ENCODE results near the gene GK2. TPM values are rescaled to one million over a fixed set of nuclear protein-coding genes. Genes with fewer than 3 reads are reported as not detected.

Gene GK2
- polyA plus RNA-seq, 1 of the 3 experiments (the other 2 are of a cell fraction) = not detected

DNA sequence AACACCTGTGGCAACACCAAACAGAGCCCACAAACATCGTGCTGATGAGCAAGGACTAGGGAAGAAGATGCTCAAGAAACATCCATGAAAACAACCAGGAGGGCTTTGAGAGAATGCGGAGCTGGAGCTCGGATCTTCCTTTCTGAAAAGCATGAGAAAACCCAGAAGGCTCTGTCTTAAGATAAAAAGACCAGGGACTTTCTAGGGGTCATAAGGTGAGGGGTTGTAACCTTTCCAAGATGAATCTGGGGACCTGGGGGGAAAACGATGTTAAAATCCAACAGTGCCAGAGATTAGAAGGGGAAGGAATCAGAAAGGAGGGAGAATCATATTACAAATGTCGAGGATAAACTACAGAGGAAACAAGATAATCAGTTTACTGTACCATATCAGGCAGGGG lies 10.1 kb downstream of the GK2 start:
- Histone ChIP-seq H4K20me1 (ENCODE audit: insufficient read depth) (no peaks in the 10 kb centered on the region), H3K4me1 (ENCODE audit: control insufficient read depth in 1 of 2, insufficient read depth in 2 of 2, low read depth in 1 of 2, low read length in 1 of 2) (no peaks in the 10 kb centered on the region; a peak in 1 of 4 replicates), H2AFZ (ENCODE audit: low read depth) (no peak overlapping the region), H3K9me3 (no peaks in the 10 kb centered on the region), H3K27me3 (ENCODE audit: insufficient read depth) (no peaks in the 10 kb centered on the region), H3K9ac (no peak overlapping the region), H3F3A (replicated peaks; ENCODE audit: insufficient read depth) (no peaks in the 10 kb centered on the region), H3K4me2 (no peak overlapping the region), H3K36me3 (replicated peaks in 1 of 2; ENCODE audit: control insufficient read depth in 1 of 2, insufficient read depth in 2 of 2, low read length in 1 of 2) (no peaks in the 10 kb centered on the region), H3K27ac (ENCODE audit: low read depth in 2 of 2, low read length in 1 of 2) (no peak overlapping the region), H3K9me2 (no peaks in the 10 kb centered on the region), H3K79me2 (ENCODE audit: insufficient read depth) (no peaks in the 10 kb centered on the region), H3K4me3 (ENCODE audit: low read depth in 2 of 2, low read length in 1 of 2) (no peak overlapping the region)
- TF ChIP-seq JUND (IDR thresholded peaks at IDR 0.05) (no peak), FOXM1 (IDR thresholded peaks at IDR 0.05; ENCODE audit: low read depth) (no peak), NRF1 (IDR thresholded peaks at IDR 0.05; ENCODE audit: low read depth, low read length) (no peak), MXI1 (IDR thresholded peaks at IDR 0.05; ENCODE audit: low read depth, low read length) (no peak), YY1 (IDR thresholded peaks at IDR 0.05; ENCODE audit: low read depth) (no peak), TAF1 (IDR thresholded peaks at IDR 0.05; ENCODE audit: borderline replicate concordance, low read depth, low read length) (no peak), NFIC (IDR thresholded peaks at IDR 0.05; ENCODE audit: borderline replicate concordance) (no peak), GATA2 (CRISPR knock-in tag; IDR thresholded peaks at IDR 0.05) (no peak), EP300 (IDR thresholded peaks at IDR 0.05; ENCODE audit: borderline replicate concordance in 1 of 2, low read depth in 1 of 2, low read length in 1 of 2) (no peak), FOSL2 (IDR thresholded peaks at IDR 0.05; ENCODE audit: borderline replicate concordance, low read depth) (no peak), CHD2 (IDR thresholded peaks at IDR 0.05; ENCODE audit: low read length, partially characterized antibody) (no peak), RCOR1 (IDR thresholded peaks at IDR 0.05; ENCODE audit: low read length) (no peak)
- TF ChIP-seq, protein P1, sequence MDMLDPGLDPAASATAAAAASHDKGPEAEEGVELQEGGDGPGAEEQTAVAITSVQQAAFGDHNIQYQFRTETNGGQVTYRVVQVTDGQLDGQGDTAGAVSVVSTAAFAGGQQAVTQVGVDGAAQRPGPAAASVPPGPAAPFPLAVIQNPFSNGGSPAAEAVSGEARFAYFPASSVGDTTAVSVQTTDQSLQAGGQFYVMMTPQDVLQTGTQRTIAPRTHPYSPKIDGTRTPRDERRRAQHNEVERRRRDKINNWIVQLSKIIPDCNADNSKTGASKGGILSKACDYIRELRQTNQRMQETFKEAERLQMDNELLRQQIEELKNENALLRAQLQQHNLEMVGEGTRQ (IDR thresholded peaks at IDR 0.05; ENCODE audit: borderline replicate concordance, low read depth, low read length) = no peak
- TF ChIP-seq, protein P2, sequence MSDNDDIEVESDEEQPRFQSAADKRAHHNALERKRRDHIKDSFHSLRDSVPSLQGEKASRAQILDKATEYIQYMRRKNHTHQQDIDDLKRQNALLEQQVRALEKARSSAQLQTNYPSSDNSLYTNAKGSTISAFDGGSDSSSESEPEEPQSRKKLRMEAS (IDR thresholded peaks at IDR 0.05; ENCODE audit: low read depth) = no peak
- CTCF ChIA-PET = interaction anchor here (0.7 kb wide), 1 partner anchor 11 kb away, joined by 3 read pairs; no protein-coding TSS in a partner anchor
- WGBS (ENCODE audit: low lambda C conversion rate) = 52% methylated on average over 5 of the region's 5 CpGs
- DNase-seq = no peak
- POLR2A ChIA-PET = no interaction called here

DNA sequence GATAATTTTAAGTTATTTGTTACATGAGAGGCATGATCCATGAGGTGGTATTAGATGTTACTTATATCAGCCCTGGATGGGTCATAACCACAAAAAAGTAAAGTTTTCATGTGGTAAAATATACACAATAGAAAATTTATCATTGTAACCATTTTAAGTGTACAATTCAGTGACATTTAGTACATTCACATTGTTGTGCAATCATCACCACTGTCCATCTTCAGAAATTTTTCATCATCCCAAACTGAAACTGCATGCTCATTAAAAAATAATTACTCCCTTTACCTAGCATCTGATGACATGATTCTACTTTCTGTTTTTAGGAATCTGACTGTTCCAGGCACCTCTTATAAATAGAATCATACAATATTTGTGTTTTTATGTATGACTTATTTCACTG lies 11.2 kb downstream of the GK2 start:
- Histone ChIP-seq H3K4me2 (no peak overlapping the region), H3F3A (replicated peaks; ENCODE audit: insufficient read depth) (no peaks in the 10 kb centered on the region), H3K9ac (no peak overlapping the region), H3K27me3 (ENCODE audit: insufficient read depth) (no peaks in the 10 kb centered on the region), H3K4me1 (ENCODE audit: control insufficient read depth in 1 of 2, insufficient read depth in 2 of 2, low read depth in 1 of 2, low read length in 1 of 2) (no peaks in the 10 kb centered on the region; a peak in 1 of 4 replicates), H3K27ac (ENCODE audit: low read depth in 2 of 2, low read length in 1 of 2) (no peak overlapping the region), H4K20me1 (ENCODE audit: insufficient read depth) (no peaks in the 10 kb centered on the region), H3K79me2 (ENCODE audit: insufficient read depth) (no peaks in the 10 kb centered on the region), H3K36me3 (replicated peaks in 1 of 2; ENCODE audit: control insufficient read depth in 1 of 2, insufficient read depth in 2 of 2, low read length in 1 of 2) (no peaks in the 10 kb centered on the region), H3K9me3 (no peaks in the 10 kb centered on the region), H3K4me3 (ENCODE audit: low read depth in 2 of 2, low read length in 1 of 2) (no peak overlapping the region), H2AFZ (ENCODE audit: low read depth) (no peak overlapping the region), H3K9me2 (no peaks in the 10 kb centered on the region)
- DNase-seq = no peak
- POLR2A ChIA-PET = no interaction called here
- CTCF ChIA-PET = no interaction called here
- TF ChIP-seq RCOR1 (IDR thresholded peaks at IDR 0.05; ENCODE audit: low read length) = no peak
- no peak for TF ChIP-seq MEF2A (IDR thresholded peaks at IDR 0.05; ENCODE audit: borderline replicate concordance, low read depth)
- TF ChIP-seq TAF1 (IDR thresholded peaks at IDR 0.05; ENCODE audit: borderline replicate concordance, low read depth, low read length) = no peak
- TF ChIP-seq, protein P3, sequence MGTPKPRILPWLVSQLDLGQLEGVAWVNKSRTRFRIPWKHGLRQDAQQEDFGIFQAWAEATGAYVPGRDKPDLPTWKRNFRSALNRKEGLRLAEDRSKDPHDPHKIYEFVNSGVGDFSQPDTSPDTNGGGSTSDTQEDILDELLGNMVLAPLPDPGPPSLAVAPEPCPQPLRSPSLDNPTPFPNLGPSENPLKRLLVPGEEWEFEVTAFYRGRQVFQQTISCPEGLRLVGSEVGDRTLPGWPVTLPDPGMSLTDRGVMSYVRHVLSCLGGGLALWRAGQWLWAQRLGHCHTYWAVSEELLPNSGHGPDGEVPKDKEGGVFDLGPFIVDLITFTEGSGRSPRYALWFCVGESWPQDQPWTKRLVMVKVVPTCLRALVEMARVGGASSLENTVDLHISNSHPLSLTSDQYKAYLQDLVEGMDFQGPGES (IDR thresholded peaks at IDR 0.05; ENCODE audit: low read depth, low read length) = no peak
- TF ChIP-seq, protein P1 (IDR thresholded peaks at IDR 0.05; ENCODE audit: borderline replicate concordance, low read depth, low read length) = no peak
- TF ChIP-seq GATA2 (CRISPR knock-in tag; IDR thresholded peaks at IDR 0.05) = no peak
- no peak for TF ChIP-seq NRF1 (IDR thresholded peaks at IDR 0.05; ENCODE audit: low read depth, low read length)
- TF ChIP-seq EZH2phosphoT487 (IDR thresholded peaks at IDR 0.05; ENCODE audit: borderline replicate concordance, low read depth) = no peak
- TF ChIP-seq RFX5 (IDR thresholded peaks at IDR 0.05; ENCODE audit: low read length) = no peak
- no peak for TF ChIP-seq EP300 (IDR thresholded peaks at IDR 0.05; ENCODE audit: borderline replicate concordance in 1 of 2, low read depth in 1 of 2, low read length in 1 of 2)
